GM12878 (cell line): ENCODE data around the gene ADPRHL1. TPM values are rescaled to one million over a fixed set of nuclear protein-coding genes. Genes with fewer than 3 reads are reported as not detected.

ENCODE experiments used
- ATAC-seq: fragments of 200-7000 bp; cut with Tn5 transposase; 3 replicates; pipeline ENCODE4 v1.9.1; 2020; ENCODE audit warnings: mild to moderate bottlenecking, moderate library complexity
- BruUV-seq: library from RNA; stranded (reverse); fragments of 400-500 nt; replicated peaks from 2 replicates; lab custom pipeline; 2021; lab: Mats Ljungman, UMichigan
- CTCF ChIA-PET: fragments of 300-600 bp; sonication (Branson Sonifier 250); formaldehyde crosslinking; extraction: SDS; loops from one replicate; lab custom pipeline; 2021; ENCODE audit warnings: inconsistent platforms; lab: Yijun Ruan, JAX
- POLR2A ChIA-PET: fragments of 350-600 bp; formaldehyde crosslinking; extraction: SDS; loops from one replicate; lab custom pipeline; 2021; ENCODE audit warnings: inconsistent platforms; lab: Charles Lee
- RAD21 ChIA-PET: fragments of 300-600 bp; sonication (Branson Sonifier 250); formaldehyde crosslinking; loops from one replicate; lab custom pipeline; 2023; ENCODE audit warnings: antibody characterized with exemption; ENCODE audit not compliant: unreplicated experiment; lab: Charles Lee
- SMC1A ChIA-PET: fragments of 300-600 bp; sonication (Branson Sonifier 250); formaldehyde crosslinking; loops from one replicate; lab custom pipeline; 2023; ENCODE audit not compliant: unreplicated experiment, uncharacterized antibody; lab: Charles Lee
- DNase-seq: peaks from one replicate; pipeline ENCODE4 v3.0.0-alpha.2; 2011; ENCODE audit warnings: low read depth, low spot score
- FAIRE-seq: peaks from 3 replicates; lab custom pipeline; 2011; peaks lifted over from hg19 to GRCh38; lab: Jason Lieb, UNC
- H2AFZ ChIP-seq: 2 replicates; pipeline ENCODE4 v1.6.0; 2011; ENCODE audit warnings: low read depth, low read length, control low read depth; ENCODE audit not compliant: control insufficient read depth
- H3K27ac ChIP-seq: 2 replicates; pipeline ENCODE4 v1.5.1; 2011; ENCODE audit warnings: control low read depth; ENCODE audit not compliant: control insufficient read depth, insufficient read depth
- H3K27me3 ChIP-seq, 2 experiments: replicated peaks in 1 of 2; 2 replicates each; pipeline versions ENCODE4 v1.6.0 to v1.6.1; 2011; ENCODE audit warnings: low read length in 1 of 2; ENCODE audit not compliant: control insufficient read depth in 2 of 2, insufficient read depth in 2 of 2
- H3K36me3 ChIP-seq, 2 experiments: 2 replicates each; pipeline ENCODE4 v1.5.1; 2011; ENCODE audit warnings: low read length in 1 of 2; ENCODE audit not compliant: control insufficient read depth in 2 of 2, insufficient read depth in 2 of 2
- H3K4me1 ChIP-seq: 2 replicates; pipeline ENCODE4 v1.6.1; 2011; ENCODE audit warnings: mild to moderate bottlenecking, low read length, moderate library complexity, mixed read lengths; ENCODE audit not compliant: control insufficient read depth, insufficient read depth
- H3K4me2 ChIP-seq: 2 replicates; pipeline ENCODE4 v1.6.0; 2011; ENCODE audit warnings: control low read depth; ENCODE audit not compliant: control insufficient read depth, insufficient read depth
- H3K4me3 ChIP-seq: fragments of 200-600 bp; sonication (generic); 2 replicates; pipeline ENCODE4 v1.5.1; 2016
- H3K79me2 ChIP-seq: 2 replicates; pipeline ENCODE4 v1.6.0; 2011; ENCODE audit warnings: low read length; ENCODE audit not compliant: control insufficient read depth, insufficient read depth
- H3K9ac ChIP-seq: 2 replicates; pipeline ENCODE4 v1.8.0; 2011; ENCODE audit warnings: low read length, control low read depth, mixed read lengths; ENCODE audit not compliant: control insufficient read depth, insufficient read depth
- H3K9me3 ChIP-seq: replicated peaks from 3 replicates; pipeline ENCODE4 v1.5.1; 2011; ENCODE audit warnings: mild to moderate bottlenecking, low read length; ENCODE audit not compliant: control insufficient read depth, insufficient read depth
- H4K20me1 ChIP-seq: 2 replicates; pipeline ENCODE4 v1.6.0; 2011; ENCODE audit not compliant: control insufficient read depth, insufficient read depth
- CBX5 ChIP-seq: sonication (generic); IDR thresholded peaks from 2 replicates; pipeline ENCODE4 v1.6.1; 2016; ENCODE audit warnings: low read depth, moderate library complexity, mild to moderate bottlenecking, inconsistent platforms
- IKZF2 ChIP-seq, 2 experiments: fragments of 450-650 bp; IDR thresholded peaks; 2 replicates each; pipeline ENCODE4 v1.6.1; 2017; ENCODE audit warnings: mild to moderate bottlenecking in 2 of 2, moderate library complexity in 2 of 2
- RAD51 ChIP-seq: fragments of 450-650 bp; IDR thresholded peaks from 2 replicates; pipeline ENCODE4 v1.6.1; 2016; ENCODE audit warnings: moderate library complexity, mild to moderate bottlenecking, inconsistent platforms
- RFX5 ChIP-seq: IDR thresholded peaks from 2 replicates; pipeline ENCODE4 v1.6.1; 2011; ENCODE audit warnings: low read depth, low read length, improper control_type of control experiment
- ZNF274 ChIP-seq: IDR thresholded peaks from one replicate; pipeline ENCODE4 v1.8.0; 2011; ENCODE audit not compliant: insufficient read length, insufficient read depth
- WGBS: methylation state at CpG from one replicate; pipeline ENCODE4 v1.1.6; 2016; ENCODE audit warnings: low lambda C conversion rate; ENCODE audit not compliant: insufficient replicate concordance, insufficient coverage; ENCODE audit errors: missing lambda C conversion rate; 5-methylcytosine and 5-hydroxymethylcytosine counted together
- in situ Hi-C: fragments of 300-500 bp; cut with MboI; formaldehyde crosslinking; loops from 9 replicates; pipeline ENCODE4 v1.14.3; 2018; ENCODE audit warnings: mixed read lengths
- intact Hi-C: fragments of 100-400 bp; cut with micrococcal nuclease; formaldehyde crosslinking; loops from one replicate; pipeline ENCODE4 v1.14.2; 2022; ENCODE audit not compliant: unreplicated experiment
- polyA plus RNA-seq, 11 experiments: library from polyadenylated mRNA; depleted of rRNA in 4 of 11; unstranded in 6 of 11; stranded (reverse) in 5 of 11; fragments of >200 nt; fragmentation: Nextera tagmentation in 4 of 11; fragmentation: Illumina TruSeq in 1 of 11; extraction: Ambion mirVana in 4 of 11; extraction: Trizol in 1 of 11; gene quantifications; 1 replicate in 1 of 11; 2 replicates in 10 of 11; pipeline versions ENCODE4 v1.2.1 to v1.2.3, GENCODE V29; 2011 to 2016; ENCODE audit warnings: inconsistent platforms in 2 of 11, missing spikeins in 2 of 11, low read depth in 1 of 11
- total RNA-seq, 4 experiments: library from RNA; depleted of rRNA in 3 of 4; stranded (reverse); fragments of >200 nt in 3 of 4; fragmentation: Illumina TruSeq in 1 of 4; extraction: Trizol in 1 of 4; gene quantifications; 2 replicates each; pipeline versions ENCODE4 v1.2.1 to v1.2.3, GENCODE V29; 2013 to 2021
- TF ChIP-seq, protein P1 (sequence below): fragments of 450-650 bp; IDR thresholded peaks from 2 replicates; pipeline ENCODE4 v1.6.1; 2017; ENCODE audit warnings: borderline replicate concordance

ADPRHL1 gene
- total and polyA plus RNA-seq, 10 of the 15 experiments (the other 5 are each of a cell fraction or from before 2014, with no cell fraction given), result 0.05 to 1.9 (median 1.0) TPM

GRCh38 chr13:113442354-113442984 lies 10.8 kb downstream of the ADPRHL1 start:
- H4K20me1 ChIP-seq, result no peaks in the 10 kb centered on the region
- RAD21 ChIA-PET, result no interaction called here
- no peak overlapping the region for H3K4me2 ChIP-seq
- H3K79me2 ChIP-seq, result no peaks in the 10 kb centered on the region
- POLR2A ChIA-PET, result interaction anchor here (0.6 kb wide), 1 partner anchor 34 kb away, joined by 3 read pairs; no protein-coding TSS in a partner anchor
- intact Hi-C loops, result no loop called here
- H3K27ac ChIP-seq, result no peak overlapping the region
- ATAC-seq, result no peak
- in situ Hi-C loops, result no loop called here
- H3K9me3 ChIP-seq, result no peaks in the 10 kb centered on the region; the same call in 2 of the 3 replicates
- DNase-seq, result no peak
- CTCF ChIA-PET, result no interaction called here
- SMC1A ChIA-PET, result no interaction called here
- no TSS peak for BruUV-seq
- no peak overlapping the region for H3K9ac ChIP-seq
- no peak for TF ChIP-seq RFX5
- 0 out of 2 replicates have a peak, but pooled peaks have one; percentile 65 for TF ChIP-seq CBX5
- TF ChIP-seq, all 136 proteins: peak for 1
- Histone ChIP-seq H3K36me3 (no peaks in the 10 kb centered on the region), H2AFZ (no peak overlapping the region), H3K27me3 (no peaks in the 10 kb centered on the region), H3K4me3 (no peak overlapping the region), H3K4me1 (peaks cover 9% of the 10 kb centered on the region)
- FAIRE-seq, result no peak
- 92% methylated on average over 10 of the region's 10 CpGs for WGBS

DNA sequence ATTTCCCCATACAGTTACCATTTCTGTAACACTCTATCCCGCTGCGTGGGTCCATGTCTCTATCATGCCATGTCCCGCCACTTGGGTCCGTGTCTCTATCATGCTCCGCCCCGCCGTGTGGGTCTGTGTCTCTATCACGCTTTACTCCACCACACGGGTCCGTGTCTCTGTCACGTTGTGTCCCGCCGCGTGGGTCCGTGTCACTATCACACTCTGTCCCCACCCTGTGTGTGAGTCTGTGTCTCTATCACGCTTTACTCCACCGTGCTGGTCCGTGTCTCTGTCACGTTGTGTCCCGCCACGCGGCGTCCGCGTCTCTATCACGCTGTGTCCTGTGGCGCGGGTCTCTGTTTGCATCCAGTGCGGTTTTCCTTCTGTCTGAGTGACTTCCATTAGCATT lies 11.6 kb downstream of the ADPRHL1 start:
- CTCF ChIA-PET, result no interaction called here
- Histone ChIP-seq H3K9me3 (no peaks in the 10 kb centered on the region), H3K36me3 (no peaks in the 10 kb centered on the region), H4K20me1 (no peaks in the 10 kb centered on the region), H3K27me3 (no peaks in the 10 kb centered on the region), H2AFZ (no peak overlapping the region), H3K79me2 (no peaks in the 10 kb centered on the region), H3K4me3 (no peak overlapping the region), H3K4me2 (no peak overlapping the region), H3K9ac (no peak overlapping the region), H3K27ac (no peak overlapping the region), H3K4me1 (peaks cover 9% of the 10 kb centered on the region)
- ATAC-seq, result no peak
- TF ChIP-seq ZNF274 (no peak), RAD51 (no peak), IKZF2 (IDR thresholded peaks at IDR 0.05) (no peak), CBX5 (no peak)
- TF ChIP-seq, protein P1, sequence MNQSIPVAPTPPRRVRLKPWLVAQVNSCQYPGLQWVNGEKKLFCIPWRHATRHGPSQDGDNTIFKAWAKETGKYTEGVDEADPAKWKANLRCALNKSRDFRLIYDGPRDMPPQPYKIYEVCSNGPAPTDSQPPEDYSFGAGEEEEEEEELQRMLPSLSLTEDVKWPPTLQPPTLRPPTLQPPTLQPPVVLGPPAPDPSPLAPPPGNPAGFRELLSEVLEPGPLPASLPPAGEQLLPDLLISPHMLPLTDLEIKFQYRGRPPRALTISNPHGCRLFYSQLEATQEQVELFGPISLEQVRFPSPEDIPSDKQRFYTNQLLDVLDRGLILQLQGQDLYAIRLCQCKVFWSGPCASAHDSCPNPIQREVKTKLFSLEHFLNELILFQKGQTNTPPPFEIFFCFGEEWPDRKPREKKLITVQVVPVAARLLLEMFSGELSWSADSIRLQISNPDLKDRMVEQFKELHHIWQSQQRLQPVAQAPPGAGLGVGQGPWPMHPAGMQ, result no peak
- SMC1A ChIA-PET, result no interaction called here
- POLR2A ChIA-PET, result no interaction called here
- BruUV-seq, result no TSS peak
- RAD21 ChIA-PET, result no interaction called here
- WGBS, result 96% methylated on average over 29 of the region's 29 CpGs
- in situ Hi-C loops (no loop called here), intact Hi-C loops (no loop called here)
- no peak for FAIRE-seq
- no peak for DNase-seq
